T-helper 2 cell (primary cell): ENCODE measurements around the gene NRG3.

ENCODE experiments used
- DNase-seq, 5 experiments: peaks; one replicate each; pipeline versions ENCODE4 v3.0.0 to v3.0.0-alpha.2; 2012 to 2022

Gene NRG3

GRCh38 chr10:82498976-82499375, 624.0 kb downstream of the NRG3 start:
- no peak for DNase-seq

- no peak for DNase-seq
Measured at GRCh38 chr10:82505009-82505408, 630.0 kb downstream of the NRG3 start.

- no peak for DNase-seq
Measured at GRCh38 chr10:82506680-82507376, 631.8 kb downstream of the NRG3 start.

- no peak for DNase-seq
Measured at GRCh38 chr10:82515256-82515655, 640.3 kb downstream of the NRG3 start.

GRCh38 chr10:82529062-82529461, 654.1 kb downstream of the NRG3 start:
- no peak for DNase-seq

- no peak for DNase-seq
Measured at GRCh38 chr10:82535457-82535856, 660.5 kb downstream of the NRG3 start.

GRCh38 chr10:82536668-82537067, 661.7 kb downstream of the NRG3 start:
- DNase-seq = no peak

GRCh38 chr10:82538272-82538671, 663.3 kb downstream of the NRG3 start:
- DNase-seq = no peak

- DNase-seq = no peak
Measured at GRCh38 chr10:82543631-82544030, 668.6 kb downstream of the NRG3 start.

GRCh38 chr10:82544377-82544776, 669.4 kb downstream of the NRG3 start:
- no peak for DNase-seq

GRCh38 chr10:82551506-82551905, 676.5 kb downstream of the NRG3 start:
- DNase-seq = no peak

GRCh38 chr10:82552267-82552666, 677.3 kb downstream of the NRG3 start:
- no peak for DNase-seq

GRCh38 chr10:82554381-82554780, 679.4 kb downstream of the NRG3 start:
- no peak for DNase-seq

GRCh38 chr10:82558014-82558607, 683.1 kb downstream of the NRG3 start:
- DNase-seq = no peak

GRCh38 chr10:82564353-82565196, 689.6 kb downstream of the NRG3 start:
- no peak for DNase-seq

- no peak for DNase-seq
Measured at GRCh38 chr10:82565197-82565575, 690.2 kb downstream of the NRG3 start.

- DNase-seq = no peak
Measured at GRCh38 chr10:82572744-82573143, 697.8 kb downstream of the NRG3 start.

- DNase-seq = no peak
Measured at GRCh38 chr10:82574081-82574480, 699.1 kb downstream of the NRG3 start.

- DNase-seq = no peak
Measured at GRCh38 chr10:82575318-82575717, 700.3 kb downstream of the NRG3 start.

- DNase-seq = no peak
Measured at GRCh38 chr10:82576093-82576492, 701.1 kb downstream of the NRG3 start.

- DNase-seq = no peak
Measured at GRCh38 chr10:82581940-82582339, 706.9 kb downstream of the NRG3 start.

GRCh38 chr10:82591421-82591820, 716.4 kb downstream of the NRG3 start:
- DNase-seq = no peak

- DNase-seq = no peak
Measured at GRCh38 chr10:82597840-82598239, 722.8 kb downstream of the NRG3 start.

GRCh38 chr10:82609845-82610244, 734.9 kb downstream of the NRG3 start:
- no peak for DNase-seq
